ENCODE results near the gene TUNAR.

Gene TUNAR

GRCh38 chr14:95850429-95850828 lies 26.2 kb upstream of the TUNAR start:
- no peak overlapping the region for H3K4me3 ChIP-seq (ENCODE audit: low read depth, low read length)
- no peak for TF ChIP-seq CTCF (IDR thresholded peaks at IDR 0.05; ENCODE audit: borderline replicate concordance, insufficient read depth, low read depth, low read length)

- H3K4me3 ChIP-seq (ENCODE audit: low read depth, low read length), result no peak overlapping the region
- no peak for TF ChIP-seq CTCF (IDR thresholded peaks at IDR 0.05; ENCODE audit: borderline replicate concordance, insufficient read depth, low read depth, low read length)
These were observed 21.0 kb upstream of the TUNAR start for GRCh38 chr14:95855606-95856005.

DNA sequence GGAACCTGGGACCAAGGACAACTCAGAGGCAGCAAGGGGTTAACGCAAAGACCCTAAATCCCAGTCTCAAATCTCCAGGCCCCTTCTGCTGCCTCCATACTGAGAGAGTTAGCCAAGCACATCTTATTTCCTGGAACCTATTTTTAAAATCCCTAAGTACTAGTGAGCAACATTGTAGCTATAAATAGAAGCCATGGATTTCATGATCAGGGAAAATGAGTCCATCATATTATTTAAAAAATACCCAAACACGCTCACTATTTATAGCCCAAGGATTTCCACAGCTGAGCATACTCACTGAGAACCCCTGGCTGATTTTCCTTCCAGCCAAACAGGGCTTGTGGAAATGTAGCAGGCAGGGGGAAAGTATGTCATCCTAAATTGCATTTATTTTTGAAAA lies 19.4 kb upstream of the TUNAR start:
- H3K4me3 ChIP-seq (ENCODE audit: low read depth, low read length), result no peak overlapping the region
- no peak for TF ChIP-seq CTCF (IDR thresholded peaks at IDR 0.05; ENCODE audit: borderline replicate concordance, insufficient read depth, low read depth, low read length)

DNA sequence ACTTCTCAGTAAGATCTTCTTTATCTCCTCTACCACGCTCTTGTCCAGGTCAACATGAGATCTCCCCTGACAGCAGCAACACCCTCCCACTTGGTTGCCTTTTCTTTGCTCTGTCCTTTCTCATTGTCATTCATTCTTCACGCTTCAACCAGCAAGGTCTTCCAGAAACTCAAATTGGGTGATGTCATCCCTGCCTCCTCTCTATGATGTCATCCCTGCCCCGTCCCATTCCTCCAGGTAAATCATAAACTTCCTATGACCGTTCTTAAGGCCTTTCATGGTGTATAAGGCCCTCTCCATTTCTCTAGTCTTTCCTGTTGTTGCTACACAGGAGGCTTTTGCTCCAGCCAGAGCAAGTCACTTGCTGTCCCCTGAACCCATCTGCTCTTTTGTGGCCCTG lies 17.7 kb upstream of the TUNAR start:
- H3K4me3 ChIP-seq (ENCODE audit: low read depth, low read length), result no peak overlapping the region
- no peak for TF ChIP-seq CTCF (IDR thresholded peaks at IDR 0.05; ENCODE audit: borderline replicate concordance, insufficient read depth, low read depth, low read length)

GRCh38 chr14:95862243-95862642 lies 14.4 kb upstream of the TUNAR start:
- TF ChIP-seq CTCF (IDR thresholded peaks at IDR 0.05; ENCODE audit: borderline replicate concordance, insufficient read depth, low read depth, low read length), result no peak
- H3K4me3 ChIP-seq (ENCODE audit: low read depth, low read length), result no peak overlapping the region

- H3K4me3 ChIP-seq (ENCODE audit: low read depth, low read length), result no peak overlapping the region
- TF ChIP-seq CTCF (IDR thresholded peaks at IDR 0.05; ENCODE audit: borderline replicate concordance, insufficient read depth, low read depth, low read length), result no peak
These were observed 13.3 kb upstream of the TUNAR start for GRCh38 chr14:95863295-95863694.

- TF ChIP-seq CTCF (IDR thresholded peaks at IDR 0.05; ENCODE audit: borderline replicate concordance, insufficient read depth, low read depth, low read length), result no peak
- no peak overlapping the region for H3K4me3 ChIP-seq (ENCODE audit: low read depth, low read length)
These were observed 6.9 kb upstream of the TUNAR start for GRCh38 chr14:95869776-95870175.
